H1 (cell line): ENCODE results near the gene GSTM3. TPM values are rescaled to one million over a fixed set of nuclear protein-coding genes. Genes with fewer than 3 reads are reported as not detected.

Experiments used
- CTCF ChIA-PET: fragments of 300-600 bp; sonication (Branson Sonifier 250); formaldehyde crosslinking; loops from one replicate; lab custom pipeline; 2021; ENCODE audit not compliant: partially characterized antibody; lab: Charles Lee
- POLR2A ChIA-PET: fragments of 300-600 bp; sonication (Branson Sonifier 250); formaldehyde crosslinking; loops from one replicate; lab custom pipeline; 2021; ENCODE audit warnings: inconsistent platforms; ENCODE audit not compliant: partially characterized antibody; lab: Charles Lee
- DNase-seq, 2 experiments: peaks; one replicate each; pipeline versions ENCODE4 v3.0.0 to v3.0.0-alpha.2; 2010 to 2022; ENCODE audit warnings: low spot score in 2 of 2, low read depth in 1 of 2, mixed read lengths in 1 of 2
- FAIRE-seq: peaks from 2 replicates; lab custom pipeline; 2011; peaks lifted over from hg19 to GRCh38; lab: Jason Lieb, UNC
- H2AFZ ChIP-seq: 2 replicates; pipeline ENCODE4 v1.8.1; 2012; ENCODE audit warnings: low read length, inconsistent platforms
- H2AK5ac ChIP-seq: 2 replicates; pipeline ENCODE4 v1.6.1; 2013; ENCODE audit warnings: low read depth, low read length
- H2BK120ac ChIP-seq: replicated peaks from 2 replicates; pipeline ENCODE3; 2013; ENCODE audit warnings: low read depth, low read length, inconsistent platforms
- H2BK12ac ChIP-seq: 2 replicates; pipeline ENCODE4 v1.6.1; 2013; ENCODE audit warnings: low read depth, low read length
- H2BK15ac ChIP-seq: 2 replicates; pipeline ENCODE4 v1.6.1; 2013; ENCODE audit warnings: low read length
- H2BK20ac ChIP-seq: 2 replicates; pipeline ENCODE4 v1.6.1; 2013; ENCODE audit warnings: low read length
- H2BK5ac ChIP-seq: 2 replicates; pipeline ENCODE4 v1.6.1; 2013; ENCODE audit warnings: low read depth, low read length
- H3K14ac ChIP-seq: 2 replicates; pipeline ENCODE4 v1.6.1; 2013; ENCODE audit warnings: inconsistent platforms; ENCODE audit not compliant: insufficient read length
- H3K18ac ChIP-seq: 2 replicates; pipeline ENCODE4 v1.6.1; 2013; ENCODE audit warnings: low read length; ENCODE audit errors: extremely low read depth
- H3K23ac ChIP-seq: 2 replicates; pipeline ENCODE4 v1.6.1; 2013; ENCODE audit warnings: inconsistent platforms; ENCODE audit not compliant: insufficient read length
- H3K23me2 ChIP-seq: 2 replicates; pipeline ENCODE4 v1.6.1; 2013; ENCODE audit warnings: low read depth, low read length
- H3K27ac ChIP-seq: 2 replicates; pipeline ENCODE4 v1.6.1; 2011; ENCODE audit warnings: low read depth, low read length, inconsistent platforms
- H3K27me3 ChIP-seq, 4 experiments: replicated peaks in 1 of 4; 1 replicate in 1 of 4; 2 replicates in 3 of 4; pipeline versions ENCODE4 v1.6.1 to v1.8.1; 2011 to 2013; ENCODE audit warnings: low read length in 3 of 4, mild to moderate bottlenecking in 3 of 4, inconsistent platforms in 2 of 4, mixed read lengths in 2 of 4, moderate library complexity in 1 of 4; ENCODE audit not compliant: control insufficient read depth in 3 of 4, insufficient read depth in 3 of 4; ENCODE audit errors: extremely low read depth in 1 of 4
- H3K36me3 ChIP-seq, 4 experiments: 2 replicates each; pipeline versions ENCODE4 v1.6.1 to v1.8.1; 2011 to 2013; ENCODE audit warnings: mild to moderate bottlenecking in 4 of 4, low read length in 3 of 4, moderate library complexity in 2 of 4, control low read depth in 1 of 4, inconsistent platforms in 1 of 4; ENCODE audit not compliant: insufficient read depth in 4 of 4, control insufficient read depth in 2 of 4
- H3K4ac ChIP-seq: replicated peaks from 2 replicates; pipeline ENCODE3; 2013; ENCODE audit warnings: low read length, low read depth, mixed read lengths, inconsistent platforms; ENCODE audit not compliant: insufficient read length
- H3K4me1 ChIP-seq, 4 experiments: replicated peaks in 1 of 4; 1 replicate in 1 of 4; 2 replicates in 3 of 4; pipeline versions ENCODE4 v1.6.1 to v1.8.1; 2011 to 2013; ENCODE audit warnings: low read length in 3 of 4, inconsistent platforms in 2 of 4, mixed read lengths in 1 of 4; ENCODE audit not compliant: insufficient read depth in 4 of 4, control insufficient read depth in 3 of 4
- H3K4me2 ChIP-seq, 2 experiments: 2 replicates each; pipeline versions ENCODE4 v1.6.1 to v1.8.1; 2011 to 2013; ENCODE audit warnings: low read depth in 2 of 2, low read length in 2 of 2, control low read depth in 1 of 2, inconsistent platforms in 1 of 2, mild to moderate bottlenecking in 1 of 2; ENCODE audit not compliant: insufficient read depth in 1 of 2
- H3K4me3 ChIP-seq, 4 experiments: fragments of 200-600, 300-600 bp in 1 of 4; sonication (generic), shearing (Covaris generic), sonication (Bioruptor Twin) in 1 of 4; 2 replicates each; pipeline versions ENCODE4 v1.5.1 to v1.8.1; 2011 to 2016; ENCODE audit warnings: low read length in 4 of 4, low read depth in 3 of 4, control low read depth in 2 of 4, inconsistent platforms in 2 of 4, mild to moderate bottlenecking in 2 of 4, mixed read lengths in 1 of 4, moderate library complexity in 1 of 4; ENCODE audit not compliant: insufficient read depth in 2 of 4; ENCODE audit errors: extremely low read depth in 1 of 4
- H3K56ac ChIP-seq: replicated peaks from 2 replicates; pipeline ENCODE3; 2013; ENCODE audit warnings: low read depth, mild to moderate bottlenecking, mixed read lengths, low read length, inconsistent platforms; ENCODE audit not compliant: insufficient read length
- H3K79me1 ChIP-seq: 2 replicates; pipeline ENCODE4 v1.6.1; 2013; ENCODE audit warnings: low read depth, low read length, control low read depth
- H3K79me2 ChIP-seq, 2 experiments: 2 replicates each; pipeline versions ENCODE4 v1.6.1 to v1.8.1; 2012 to 2013; ENCODE audit warnings: low read length in 2 of 2, mild to moderate bottlenecking in 2 of 2, inconsistent platforms in 1 of 2; ENCODE audit not compliant: insufficient read depth in 2 of 2, control insufficient read depth in 1 of 2
- H3K9ac ChIP-seq, 4 experiments: replicated peaks in 1 of 4; 1 replicate in 1 of 4; 2 replicates in 3 of 4; pipeline versions ENCODE4 v1.6.1 to v1.8.1; 2011 to 2013; ENCODE audit warnings: low read depth in 3 of 4, low read length in 3 of 4, control low read depth in 2 of 4, mild to moderate bottlenecking in 2 of 4, moderate library complexity in 2 of 4, inconsistent platforms in 1 of 4; ENCODE audit errors: extremely low read depth in 1 of 4
- H3K9me3 ChIP-seq, 2 experiments: 2 replicates each; pipeline versions ENCODE4 v1.6.1 to v1.8.1; 2012 to 2013; ENCODE audit warnings: mild to moderate bottlenecking in 2 of 2, moderate library complexity in 2 of 2, control low read depth in 1 of 2, inconsistent platforms in 1 of 2, low read depth in 1 of 2, low read length in 1 of 2, mixed read lengths in 1 of 2; ENCODE audit not compliant: insufficient read depth in 2 of 2
- H4K20me1 ChIP-seq, 2 experiments: replicated peaks in 1 of 2; 2 replicates each; pipeline versions ENCODE3 to v1.8.1; 2011 to 2013; ENCODE audit warnings: inconsistent platforms in 2 of 2, low read length in 2 of 2, mild to moderate bottlenecking in 1 of 2; ENCODE audit not compliant: insufficient read depth in 2 of 2, control insufficient read depth in 1 of 2
- H4K5ac ChIP-seq: 2 replicates; pipeline ENCODE4 v1.6.1; 2013; ENCODE audit warnings: low read length, low read depth, mixed read lengths, inconsistent platforms; ENCODE audit not compliant: insufficient read length
- H4K8ac ChIP-seq: 2 replicates; pipeline ENCODE4 v1.8.0; 2013; ENCODE audit warnings: mild to moderate bottlenecking, moderate library complexity, low read length, inconsistent platforms; ENCODE audit not compliant: insufficient read depth; ENCODE audit errors: extremely low read depth
- H4K91ac ChIP-seq: replicated peaks from 2 replicates; pipeline ENCODE3; 2013; ENCODE audit warnings: low read length, mixed read lengths, inconsistent platforms; ENCODE audit not compliant: insufficient read length
- ATF3 ChIP-seq: IDR thresholded peaks from 2 replicates; pipeline ENCODE4 v1.6.1; 2011; ENCODE audit warnings: low read depth, mild to moderate bottlenecking, low read length; ENCODE audit not compliant: insufficient read depth
- RAD21 ChIP-seq, 2 experiments: IDR thresholded peaks in 1 of 2; conservative IDR thresholded peaks in 1 of 2; 2 replicates each; pipeline ENCODE4 v1.6.1; 2011; ENCODE audit warnings: low read depth in 2 of 2, low read length in 2 of 2, improper control_type of control experiment in 1 of 2, inconsistent platforms in 1 of 2, mild to moderate bottlenecking in 1 of 2, moderate library complexity in 1 of 2
- WGBS, 2 experiments: shearing (Covaris generic) in 1 of 2; methylation state at CpG; one replicate each; pipeline versions ENCODE4 v1.1.6 to v1.1.7; 2013 to 2015; ENCODE audit warnings: low lambda C conversion rate in 2 of 2, mixed read lengths in 2 of 2, inconsistent platforms in 1 of 2, low coverage in 1 of 2, missing lambda C conversion rate in 1 of 2; ENCODE audit not compliant: insufficient replicate concordance in 2 of 2, insufficient coverage in 1 of 2, insufficient read length in 1 of 2; ENCODE audit errors: extremely low coverage in 1 of 2, missing lambda C conversion rate in 1 of 2; 5-methylcytosine and 5-hydroxymethylcytosine counted together
- polyA plus RNA-seq, 7 experiments: library from polyadenylated mRNA; depleted of rRNA in 3 of 7; stranded (reverse) in 5 of 7; unstranded in 2 of 7; fragments of >200 nt in 5 of 7; fragments of 200-250 nt in 2 of 7; gene quantifications; 1 replicate in 5 of 7; 2 replicates in 1 of 7; 4 replicates in 1 of 7; pipeline versions ENCODE4 v1.2.1 to v1.2.3, GENCODE V29; 2011 to 2013; ENCODE audit warnings: missing spikeins in 2 of 7, mixed read lengths in 2 of 7
- total RNA-seq: library from RNA; stranded (reverse); fragmentation: NEBNext Ultra II Directional; extraction: Animal tissue kit (Norgen Biotek cat#: 25700); gene quantifications from 2 replicates; pipeline ENCODE4 v1.2.1, GENCODE V29; 2021
- TF ChIP-seq, protein P1 (sequence below), 3 experiments: IDR thresholded peaks; 1 replicate in 2 of 3; 2 replicates in 1 of 3; pipeline versions ENCODE4 v1.5.1 to v1.6.1; 2011; ENCODE audit warnings: low read length in 3 of 3, mild to moderate bottlenecking in 3 of 3, inconsistent platforms in 2 of 3, low read depth in 1 of 3, moderate library complexity in 1 of 3; ENCODE audit not compliant: insufficient read depth in 1 of 3; ENCODE audit errors: control extremely low read depth in 1 of 3

GSTM3 gene
- total and polyA plus RNA-seq, 2 of the 8 experiments (the other 6 are each of a cell fraction or from before 2014, with no cell fraction given) = 2.2 to 5.1 TPM

- Histone ChIP-seq H3K27ac (no peak overlapping the region), H2BK5ac (no peak overlapping the region), H3K36me3 (no peaks in the 10 kb centered on the region; a peak in 1 of 8 replicates), H2BK120ac (no peak overlapping the region), H3K18ac (no peak overlapping the region), H2AFZ (no peak overlapping the region), H3K79me2 (no peaks in the 10 kb centered on the region), H3K14ac (no peak overlapping the region), H3K4ac (no peak overlapping the region), H3K4me3 (no peak overlapping the region), H4K8ac (no peak overlapping the region; the same call in 1 of the 2 replicates), H4K5ac (no peak overlapping the region), H3K23ac (no peak overlapping the region), H3K23me2 (no peaks in the 10 kb centered on the region), H3K56ac (no peak overlapping the region), H4K20me1 (no peaks in the 10 kb centered on the region), H4K91ac (no peak overlapping the region), H2AK5ac (no peak overlapping the region), H3K4me1 (no peaks in the 10 kb centered on the region), H2BK12ac (no peak overlapping the region), H2BK15ac (no peak overlapping the region), H3K27me3 (no peaks in the 10 kb centered on the region), H3K4me2 (no peak overlapping the region), H3K79me1 (no peaks in the 10 kb centered on the region), H3K9ac (no peak overlapping the region), H2BK20ac (no peak overlapping the region), H3K9me3 (peaks cover 4 to 11% of the 10 kb centered on the region in 2 experiments; a peak in 3 of 4 replicates)
- FAIRE-seq (no peak), DNase-seq (no peak)
- ChIA-PET CTCF (interaction anchor here (0.7 to 2.3 kb wide), 5 partner anchors 13 to 70 kb away, joined by 3 to 19 read pairs (median 6); partner anchors contain the start of gene GSTM4), POLR2A (interaction anchor here (0.8 kb wide), 1 partner anchor 36 kb away, joined by 3 read pairs; no protein-coding TSS in a partner anchor)
- 82% methylated on average over 8 of the region's 8 CpGs; no CpG with 5 or more reads in 1 of the 2 experiments for WGBS, 2 experiments
- TF ChIP-seq RAD21 (IDR thresholded peaks at IDR 0.05 in 1 of 2, conservative IDR thresholded peaks at IDR 0.05 in 1 of 2; ENCODE audit: low read depth in 2 of 2, low read length in 2 of 2) = peak; percentile 64 to 68
- TF ChIP-seq ATF3 = no peak
- TF ChIP-seq, protein P1, sequence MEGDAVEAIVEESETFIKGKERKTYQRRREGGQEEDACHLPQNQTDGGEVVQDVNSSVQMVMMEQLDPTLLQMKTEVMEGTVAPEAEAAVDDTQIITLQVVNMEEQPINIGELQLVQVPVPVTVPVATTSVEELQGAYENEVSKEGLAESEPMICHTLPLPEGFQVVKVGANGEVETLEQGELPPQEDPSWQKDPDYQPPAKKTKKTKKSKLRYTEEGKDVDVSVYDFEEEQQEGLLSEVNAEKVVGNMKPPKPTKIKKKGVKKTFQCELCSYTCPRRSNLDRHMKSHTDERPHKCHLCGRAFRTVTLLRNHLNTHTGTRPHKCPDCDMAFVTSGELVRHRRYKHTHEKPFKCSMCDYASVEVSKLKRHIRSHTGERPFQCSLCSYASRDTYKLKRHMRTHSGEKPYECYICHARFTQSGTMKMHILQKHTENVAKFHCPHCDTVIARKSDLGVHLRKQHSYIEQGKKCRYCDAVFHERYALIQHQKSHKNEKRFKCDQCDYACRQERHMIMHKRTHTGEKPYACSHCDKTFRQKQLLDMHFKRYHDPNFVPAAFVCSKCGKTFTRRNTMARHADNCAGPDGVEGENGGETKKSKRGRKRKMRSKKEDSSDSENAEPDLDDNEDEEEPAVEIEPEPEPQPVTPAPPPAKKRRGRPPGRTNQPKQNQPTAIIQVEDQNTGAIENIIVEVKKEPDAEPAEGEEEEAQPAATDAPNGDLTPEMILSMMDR (IDR thresholded peaks at IDR 0.05; ENCODE audit: control extremely low read depth in 1 of 3, insufficient read depth in 1 of 3, low read depth in 1 of 3, low read length in 3 of 3) = peak in 2 of 3 experiments; percentile 45 to 54; a peak in 3 of 4 replicates
Measured at GRCh38 chr1:109704173-109704572, 36.7 kb downstream of the GSTM3 start.
